Activated naive CD8-positive, alpha-beta T cell treated with anti-CD3 and anti-CD28 coated beads, Interleukin-2, amount 10 ng/mL, durations not matched to agents 7 days and 5 days (primary cell): ENCODE measurements around the gene EPHA6. TPM values are rescaled to one million over a fixed set of nuclear protein-coding genes. Genes with fewer than 3 reads are reported as not detected.

Experiments used
- ATAC-seq: fragments of 150-1000 bp; cut with Tn5 transposase; one replicate; pipeline ENCODE4 v1.10.0; 2021; ENCODE audit warnings: low read depth, moderate library complexity
- POLR2A ChIA-PET: fragments of 350-600 bp; sonication (Branson Sonifier 250); formaldehyde crosslinking; loops from one replicate; lab custom pipeline; 2021; ENCODE audit warnings: antibody characterized with exemption; lab: Charles Lee
- DNase-seq: peaks from one replicate; pipeline ENCODE4 v3.0.0; 2021
- H3K27ac Mint-ChIP-seq: one replicate; pipeline ENCODE4 v1.8.0; 2022; ENCODE audit warnings: mild to moderate bottlenecking, mixed read lengths
- H3K27me3 Mint-ChIP-seq: one replicate; pipeline ENCODE4 v1.8.0; 2022; ENCODE audit warnings: mild to moderate bottlenecking, moderate library complexity, mixed read lengths
- H3K36me3 Mint-ChIP-seq: one replicate; pipeline ENCODE4 v1.8.0; 2021; ENCODE audit warnings: mild to moderate bottlenecking, mixed read lengths
- H3K4me1 Mint-ChIP-seq: one replicate; pipeline ENCODE4 v1.8.0; 2021; ENCODE audit warnings: mixed read lengths
- H3K4me3 Mint-ChIP-seq: one replicate; pipeline ENCODE4 v1.8.0; 2022; ENCODE audit warnings: mild to moderate bottlenecking, moderate library complexity, mixed read lengths
- H3K9me3 Mint-ChIP-seq: one replicate; pipeline ENCODE4 v1.8.0; 2021; ENCODE audit warnings: mixed read lengths
- total RNA-seq, 2 experiments: library from RNA; stranded (reverse); gene quantifications; one replicate each; pipeline ENCODE4 v1.2.3, GENCODE V29; 2021

The EPHA6 gene
- total RNA-seq, 2 experiments from 2014 or later: not detected

- H3K36me3 Mint-ChIP-seq: no peaks in the 10 kb centered on the region
- peaks cover 1% of the 10 kb centered on the region for H3K9me3 Mint-ChIP-seq
- no peak overlapping the region for H3K4me3 Mint-ChIP-seq
- H3K27me3 Mint-ChIP-seq: no peaks in the 10 kb centered on the region
- no peak overlapping the region for H3K27ac Mint-ChIP-seq
- POLR2A ChIA-PET: no interaction called here
- H3K4me1 Mint-ChIP-seq: no peaks in the 10 kb centered on the region
- ATAC-seq (no peak), DNase-seq (no peak)
Measured at GRCh38 chr3:97189835-97190234, 375.4 kb downstream of the EPHA6 start.

- Mint-ChIP-seq H3K27ac (no peak overlapping the region), H3K4me1 (no peaks in the 10 kb centered on the region), H3K9me3 (peaks cover 1% of the 10 kb centered on the region), H3K36me3 (no peaks in the 10 kb centered on the region), H3K27me3 (no peaks in the 10 kb centered on the region), H3K4me3 (no peak overlapping the region)
- no peak for ATAC-seq
- POLR2A ChIA-PET: no interaction called here
- DNase-seq: no peak
Measured at GRCh38 chr3:97197083-97197482, 382.7 kb downstream of the EPHA6 start.

- ATAC-seq: no peak
- peaks cover 1% of the 10 kb centered on the region for H3K9me3 Mint-ChIP-seq
- no peaks in the 10 kb centered on the region for H3K4me1 Mint-ChIP-seq
- no peaks in the 10 kb centered on the region for H3K36me3 Mint-ChIP-seq
- DNase-seq: no peak
- POLR2A ChIA-PET: no interaction called here
- no peak overlapping the region for H3K4me3 Mint-ChIP-seq
- no peak overlapping the region for H3K27ac Mint-ChIP-seq
- no peaks in the 10 kb centered on the region for H3K27me3 Mint-ChIP-seq
Measured at GRCh38 chr3:97197830-97198229, 383.4 kb downstream of the EPHA6 start.

GRCh38 chr3:97200387-97200786 is 386.0 kb downstream of the EPHA6 start:
- H3K27me3 Mint-ChIP-seq: no peaks in the 10 kb centered on the region
- no peaks in the 10 kb centered on the region for H3K36me3 Mint-ChIP-seq
- no peak overlapping the region for H3K4me3 Mint-ChIP-seq
- H3K4me1 Mint-ChIP-seq: no peaks in the 10 kb centered on the region
- POLR2A ChIA-PET: no interaction called here
- peaks cover 3% of the 10 kb centered on the region for H3K9me3 Mint-ChIP-seq
- no peak for ATAC-seq
- no peak for DNase-seq
- H3K27ac Mint-ChIP-seq: no peak overlapping the region

- H3K27ac Mint-ChIP-seq: no peak overlapping the region
- H3K36me3 Mint-ChIP-seq: no peaks in the 10 kb centered on the region
- ATAC-seq (no peak), DNase-seq (no peak)
- no peak overlapping the region for H3K4me3 Mint-ChIP-seq
- POLR2A ChIA-PET: no interaction called here
- H3K27me3 Mint-ChIP-seq: no peaks in the 10 kb centered on the region
- peaks cover 1% of the 10 kb centered on the region for H3K9me3 Mint-ChIP-seq
- H3K4me1 Mint-ChIP-seq: no peaks in the 10 kb centered on the region
Measured at GRCh38 chr3:97201814-97202213, 387.4 kb downstream of the EPHA6 start.

GRCh38 chr3:97228966-97229365 is 414.6 kb downstream of the EPHA6 start:
- H3K27ac Mint-ChIP-seq: no peak overlapping the region
- H3K4me1 Mint-ChIP-seq: no peaks in the 10 kb centered on the region
- no peaks in the 10 kb centered on the region for H3K9me3 Mint-ChIP-seq
- no peaks in the 10 kb centered on the region for H3K27me3 Mint-ChIP-seq
- ATAC-seq: no peak
- no peak for DNase-seq
- POLR2A ChIA-PET: no interaction called here
- no peaks in the 10 kb centered on the region for H3K36me3 Mint-ChIP-seq
- no peak overlapping the region for H3K4me3 Mint-ChIP-seq

GRCh38 chr3:97230486-97230885 is 416.1 kb downstream of the EPHA6 start:
- H3K36me3 Mint-ChIP-seq: no peaks in the 10 kb centered on the region
- H3K27me3 Mint-ChIP-seq: no peaks in the 10 kb centered on the region
- no peaks in the 10 kb centered on the region for H3K4me1 Mint-ChIP-seq
- DNase-seq: no peak
- no peak overlapping the region for H3K4me3 Mint-ChIP-seq
- POLR2A ChIA-PET: no interaction called here
- no peaks in the 10 kb centered on the region for H3K9me3 Mint-ChIP-seq
- ATAC-seq: no peak
- H3K27ac Mint-ChIP-seq: no peak overlapping the region

- Mint-ChIP-seq H3K27me3 (no peaks in the 10 kb centered on the region), H3K9me3 (no peaks in the 10 kb centered on the region), H3K4me3 (no peak overlapping the region), H3K4me1 (no peaks in the 10 kb centered on the region), H3K27ac (no peak overlapping the region), H3K36me3 (no peaks in the 10 kb centered on the region)
- POLR2A ChIA-PET: no interaction called here
- no peak for DNase-seq
- no peak for ATAC-seq
Measured at GRCh38 chr3:97232393-97233034, 418.1 kb downstream of the EPHA6 start.

- no peaks in the 10 kb centered on the region for H3K36me3 Mint-ChIP-seq
- no peaks in the 10 kb centered on the region for H3K4me1 Mint-ChIP-seq
- H3K27ac Mint-ChIP-seq: no peak overlapping the region
- no peak overlapping the region for H3K4me3 Mint-ChIP-seq
- peaks cover 1% of the 10 kb centered on the region for H3K9me3 Mint-ChIP-seq
- no peaks in the 10 kb centered on the region for H3K27me3 Mint-ChIP-seq
- no peak for DNase-seq
- ATAC-seq: no peak
- POLR2A ChIA-PET: no interaction called here
Measured at GRCh38 chr3:97235179-97235578, 420.8 kb downstream of the EPHA6 start.

- Mint-ChIP-seq H3K36me3 (no peaks in the 10 kb centered on the region), H3K27me3 (no peaks in the 10 kb centered on the region), H3K27ac (no peak overlapping the region), H3K4me3 (no peak overlapping the region), H3K9me3 (peaks cover 1% of the 10 kb centered on the region), H3K4me1 (no peaks in the 10 kb centered on the region)
- DNase-seq (no peak), ATAC-seq (no peak)
- POLR2A ChIA-PET: no interaction called here
Measured at GRCh38 chr3:97235611-97236315, 421.4 kb downstream of the EPHA6 start.

- H3K27me3 Mint-ChIP-seq: no peaks in the 10 kb centered on the region
- no peaks in the 10 kb centered on the region for H3K36me3 Mint-ChIP-seq
- peaks cover 1% of the 10 kb centered on the region for H3K9me3 Mint-ChIP-seq
- POLR2A ChIA-PET: no interaction called here
- no peak overlapping the region for H3K4me3 Mint-ChIP-seq
- H3K27ac Mint-ChIP-seq: no peak overlapping the region
- no peak for DNase-seq
- no peak for ATAC-seq
- H3K4me1 Mint-ChIP-seq: no peaks in the 10 kb centered on the region
Measured at GRCh38 chr3:97241417-97241816, 427.0 kb downstream of the EPHA6 start.

- no peaks in the 10 kb centered on the region for H3K36me3 Mint-ChIP-seq
- no peak overlapping the region for H3K4me3 Mint-ChIP-seq
- POLR2A ChIA-PET: no interaction called here
- DNase-seq (no peak), ATAC-seq (no peak)
- no peaks in the 10 kb centered on the region for H3K9me3 Mint-ChIP-seq
- H3K27ac Mint-ChIP-seq: no peak overlapping the region
- H3K27me3 Mint-ChIP-seq: no peaks in the 10 kb centered on the region
- no peaks in the 10 kb centered on the region for H3K4me1 Mint-ChIP-seq
Measured at GRCh38 chr3:97245201-97245910, 431.0 kb downstream of the EPHA6 start.

GRCh38 chr3:97256060-97256459 is 441.7 kb downstream of the EPHA6 start:
- no peaks in the 10 kb centered on the region for H3K9me3 Mint-ChIP-seq
- POLR2A ChIA-PET: no interaction called here
- H3K27ac Mint-ChIP-seq: no peak overlapping the region
- H3K4me1 Mint-ChIP-seq: no peaks in the 10 kb centered on the region
- no peaks in the 10 kb centered on the region for H3K36me3 Mint-ChIP-seq
- H3K27me3 Mint-ChIP-seq: no peaks in the 10 kb centered on the region
- no peak overlapping the region for H3K4me3 Mint-ChIP-seq
- DNase-seq (no peak), ATAC-seq (no peak)
